Measurements from ENCODE around the gene IER3.
"Not testable (repeated sequence)": the region's sequence is repeated elsewhere in the genome, so short reads cannot be mapped to it uniquely, and the experiment has no call there.

GRCh38 chr6:30764490-30765043 is 20.2 kb upstream of the IER3 start:
- not testable (repeated sequence) for TF ChIP-seq CTCF (IDR thresholded peaks at IDR 0.05; ENCODE audit: low read length); EZH2 (optimal IDR thresholded peaks at IDR 0.05; ENCODE audit: low read depth, low read length)
